Femur (tissue), 1 donor: ENCODE data around the gene RPS6KC1.
"Not testable (repeated sequence)": the region's sequence is repeated elsewhere in the genome, so short reads cannot be mapped to it uniquely, and the experiment has no call there.

ENCODE experiments used
- DNase-seq: peaks from one replicate; pipeline ENCODE4 v3.0.0-alpha.2; 2017

Gene RPS6KC1

DNA sequence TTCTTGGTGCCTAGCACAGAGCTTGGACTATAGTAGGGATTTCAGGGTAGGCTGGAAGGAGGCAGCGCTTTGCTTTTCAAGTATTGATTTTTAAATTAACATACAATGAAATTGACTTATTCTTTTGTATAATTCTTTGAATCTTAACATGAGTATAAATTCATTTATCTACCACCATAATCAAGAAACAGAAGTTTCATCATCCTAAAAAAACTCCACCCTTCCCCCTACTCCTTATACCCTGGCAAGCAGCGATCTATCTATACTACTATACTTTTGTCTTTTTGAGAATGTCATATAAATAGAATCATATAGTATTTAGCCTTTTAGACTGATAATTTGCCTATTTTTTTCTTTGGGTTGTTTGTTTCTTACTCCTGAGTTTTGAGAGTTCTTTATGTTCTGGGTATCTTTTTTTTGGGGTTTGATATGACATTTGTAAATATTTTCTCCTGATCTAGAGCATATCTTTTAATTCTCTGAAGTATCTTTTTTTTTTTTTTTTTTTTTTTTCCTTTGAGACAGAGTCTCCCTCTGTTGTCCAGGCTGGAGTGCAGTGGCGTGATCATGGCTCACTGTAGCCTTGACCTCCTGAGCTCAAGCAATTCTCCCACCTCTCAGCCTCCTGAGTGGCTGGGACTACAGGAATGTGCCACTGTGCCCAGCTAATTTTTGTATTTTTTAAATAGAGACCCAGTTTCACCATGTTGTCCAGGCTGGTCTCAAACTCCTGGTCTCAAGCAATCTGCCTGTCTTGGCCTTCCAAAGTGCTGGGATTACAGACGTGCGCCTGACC is 6.4 kb downstream of the RPS6KC1 start:
- no peak for DNase-seq

DNA sequence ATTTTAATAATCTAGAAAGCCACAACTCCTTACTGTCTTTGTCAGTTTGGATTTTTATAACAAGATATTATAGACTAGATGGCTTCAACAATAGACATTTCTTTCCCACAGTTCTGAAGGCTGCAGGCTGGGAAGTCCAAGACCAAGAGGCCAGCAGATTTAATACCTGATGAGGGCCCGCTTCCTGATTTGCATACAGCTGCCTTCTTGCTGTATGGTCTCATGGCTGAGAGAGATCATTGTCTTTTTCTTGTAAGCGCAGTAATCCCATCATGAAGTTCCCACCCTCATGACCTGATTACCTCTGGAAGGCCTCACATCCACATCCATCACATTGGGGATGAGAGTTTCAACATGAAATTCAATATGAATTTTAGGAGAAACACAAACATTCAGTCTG is 9.8 kb downstream of the RPS6KC1 start:
- no peak for DNase-seq

GRCh38 chr1:213061263-213061662 is 10.2 kb downstream of the RPS6KC1 start:
- DNase-seq, result no peak

DNA sequence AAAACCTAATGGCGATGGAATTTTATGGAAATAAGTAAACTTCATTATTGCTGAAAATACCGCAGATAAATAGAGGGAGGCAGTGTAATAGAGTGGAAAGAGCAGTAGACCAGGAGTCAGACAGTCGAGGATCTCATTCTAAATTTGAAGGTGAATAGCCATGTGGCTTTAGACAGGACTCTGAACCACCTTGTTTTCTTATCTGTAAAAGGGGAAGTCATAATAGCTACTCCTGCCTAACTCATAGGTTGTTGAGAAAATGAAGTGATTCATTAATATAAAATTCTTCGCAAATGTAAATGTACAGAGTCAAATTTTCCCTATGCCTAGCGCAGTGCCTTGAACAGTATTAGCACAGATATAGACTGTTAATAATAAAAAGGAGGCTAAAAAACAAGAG is 14.8 kb downstream of the RPS6KC1 start:
- DNase-seq, result no peak

DNA sequence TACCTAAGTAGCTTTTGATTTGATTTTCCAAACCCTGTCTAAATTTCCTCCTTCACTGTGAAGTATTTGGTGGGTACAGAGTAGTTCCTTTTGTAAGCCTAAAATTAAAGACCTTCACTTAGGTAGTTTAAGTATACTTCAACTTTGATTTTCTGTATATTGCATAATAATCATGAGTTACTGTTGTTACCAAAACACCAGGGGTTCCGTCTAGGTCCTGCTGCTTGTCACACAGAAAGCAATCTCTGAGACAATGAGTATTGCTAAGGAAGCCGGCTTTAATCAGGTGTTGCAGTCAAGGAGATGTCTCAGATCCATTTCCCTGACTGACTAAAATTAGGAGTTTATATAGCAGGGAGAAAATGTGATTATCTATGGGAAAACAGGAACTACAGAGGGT is 15.3 kb downstream of the RPS6KC1 start:
- DNase-seq, result no peak

GRCh38 chr1:213067352-213067751 is 16.3 kb downstream of the RPS6KC1 start:
- DNase-seq, result no peak

DNA sequence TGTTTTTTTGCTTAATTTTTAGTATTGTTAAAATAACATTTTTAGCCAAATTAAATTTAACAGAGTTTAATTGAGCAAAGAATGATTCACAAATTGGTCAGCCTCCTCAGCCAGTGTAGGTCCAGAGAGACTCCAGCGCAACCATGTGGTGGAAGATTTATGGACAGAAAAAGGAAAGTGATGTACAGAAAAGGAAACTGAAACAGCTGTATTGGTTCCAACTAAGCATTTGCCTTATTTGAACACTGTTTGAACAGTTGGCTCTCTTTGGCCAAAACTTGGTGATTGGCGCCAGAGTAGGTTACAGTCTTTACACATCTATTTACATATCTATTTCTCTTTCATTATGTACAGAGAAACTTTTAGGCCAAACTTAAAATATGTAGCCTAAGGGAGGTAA is 19.4 kb downstream of the RPS6KC1 start:
- DNase-seq, result no peak

GRCh38 chr1:213075725-213076124 is 24.7 kb downstream of the RPS6KC1 start:
- DNase-seq, result no peak

GRCh38 chr1:213082420-213083111 is 31.5 kb downstream of the RPS6KC1 start:
- DNase-seq, result no peak

DNA sequence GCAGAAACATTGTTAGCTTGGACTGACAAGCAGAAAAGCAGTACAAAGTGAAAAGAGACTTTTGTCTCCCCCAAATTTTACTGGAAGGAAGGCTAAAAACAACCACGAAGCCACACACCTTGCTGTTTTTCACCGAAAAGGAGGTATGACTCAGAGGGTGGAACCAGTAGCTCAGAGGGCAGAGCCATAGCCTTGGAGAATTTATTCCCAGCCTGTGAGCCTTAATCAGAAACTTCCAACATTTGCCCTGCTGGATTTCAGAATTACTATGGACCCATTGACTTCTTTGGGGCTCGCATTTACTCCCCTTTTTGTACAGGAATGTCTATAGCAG is 32.0 kb downstream of the RPS6KC1 start:
- no peak for DNase-seq

- no peak for DNase-seq
Measured at GRCh38 chr1:213087911-213088310, 36.9 kb downstream of the RPS6KC1 start.

- DNase-seq, result no peak
Measured at GRCh38 chr1:213089924-213090677, 39.1 kb downstream of the RPS6KC1 start.

GRCh38 chr1:213094446-213094845 is 43.4 kb downstream of the RPS6KC1 start:
- no peak for DNase-seq

GRCh38 chr1:213095467-213095866 is 44.4 kb downstream of the RPS6KC1 start:
- DNase-seq, result no peak

- DNase-seq, result no peak
Measured at GRCh38 chr1:213099682-213100399, 48.8 kb downstream of the RPS6KC1 start.

- not testable (repeated sequence) for DNase-seq
Measured at GRCh38 chr1:213100565-213100964, 49.5 kb downstream of the RPS6KC1 start.

GRCh38 chr1:213103377-213104306 is 52.6 kb downstream of the RPS6KC1 start:
- DNase-seq, result no peak

DNA sequence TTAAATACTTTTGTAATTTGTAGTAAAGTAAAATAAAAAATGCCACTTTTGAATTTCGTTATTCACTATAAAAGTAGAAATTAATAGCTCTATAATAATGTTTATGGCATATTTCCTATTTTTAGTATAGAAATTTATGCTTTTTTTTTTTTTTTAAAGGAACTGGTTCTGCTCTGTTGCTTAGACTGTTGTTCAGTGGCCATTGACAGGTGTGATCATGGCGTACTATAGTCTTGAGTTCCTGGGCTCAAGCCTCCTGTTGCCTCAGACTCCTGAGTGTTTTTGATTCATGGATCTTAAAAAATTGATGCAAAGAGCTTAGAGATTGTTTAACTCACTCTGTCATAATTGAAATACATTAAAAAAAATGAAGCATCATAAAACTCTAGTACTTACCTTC is 53.6 kb downstream of the RPS6KC1 start:
- DNase-seq, result no peak

DNA sequence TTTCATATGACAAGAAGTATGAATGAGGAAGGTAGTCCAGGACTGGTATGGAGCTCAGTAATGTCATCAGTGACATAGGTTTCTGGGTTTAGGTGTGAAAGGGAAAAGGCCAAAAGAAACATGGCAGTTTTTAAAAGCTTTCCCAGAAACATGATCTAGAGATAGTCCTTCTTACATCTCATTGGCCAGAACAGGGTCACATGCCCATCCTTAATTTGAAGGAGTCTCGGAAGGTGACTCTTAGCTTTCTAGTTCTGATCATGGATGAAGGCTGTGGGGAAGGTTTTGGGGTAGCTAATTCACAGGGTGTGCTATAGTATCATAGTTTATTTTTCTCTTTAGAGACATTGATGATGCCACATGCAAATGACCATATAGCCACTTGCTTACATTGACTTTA is 55.3 kb downstream of the RPS6KC1 start:
- no peak for DNase-seq

- DNase-seq, result no peak
Measured at GRCh38 chr1:213107613-213108012, 56.6 kb downstream of the RPS6KC1 start.

- DNase-seq, result no peak
Measured at GRCh38 chr1:213110349-213111300, 59.6 kb downstream of the RPS6KC1 start.
